ENCODE data around the gene P2RX6. TPM values are rescaled to one million over a fixed set of nuclear protein-coding genes. Genes with fewer than 3 reads are reported as not detected.
A peak's percentile ranks its signal among the peaks of the same experiment; 100 is the strongest.
"Not testable (repeated sequence)": the region's sequence is repeated elsewhere in the genome, so short reads cannot be mapped to it uniquely, and the experiment has no call there.

The P2RX6 gene
- total RNA-seq, 5 donors from 2014 or later (not counting 1 experiment from before 2014, with no cell fraction given): 0.29 to 1.6 (median 1.0) TPM

GRCh38 chr22:21045585-21046294 is 30.8 kb downstream of the P2RX6 start, which contains the start of gene LRRC74B:
Gene LRRC74B, plus strand, starts transcription at chr22:21045946. Its CDS starts 41 bp downstream, at chr22:21045987.
- ChIA-PET POLR2A (no interaction called here), CTCF (no interaction called here)
- H3K27me3 ChIP-seq (replicated peaks in 1 of 2; ENCODE audit: control insufficient read depth in 2 of 2, extremely low read depth in 1 of 2, insufficient read depth in 2 of 2, low read length in 1 of 2): peaks cover 0 to 45% of the 10 kb centered on the region in 2 experiments

GRCh38 chr22:21047035-21047661 is 32.2 kb downstream of the P2RX6 start:
- Histone ChIP-seq H3K36me3 (ENCODE audit: control insufficient read depth in 2 of 2, extremely low read depth in 1 of 2, insufficient read depth in 1 of 2, low read length in 1 of 2) (no peaks in the 10 kb centered on the region), H3K4me1 (ENCODE audit: control insufficient read depth in 1 of 2, extremely low read depth in 1 of 2, insufficient read depth in 2 of 2, low read length in 2 of 2) (peaks cover 0 to 27% of the 10 kb centered on the region in 2 experiments), H3K9me3 (no peaks in the 10 kb centered on the region), H3K27me3 (replicated peaks in 1 of 2; ENCODE audit: control insufficient read depth in 2 of 2, extremely low read depth in 1 of 2, insufficient read depth in 2 of 2, low read length in 1 of 2) (peaks cover 0 to 41% of the 10 kb centered on the region in 2 experiments), H3K4me3 (ENCODE audit: control insufficient read depth in 1 of 2, extremely low read depth in 1 of 2, low read length in 1 of 2) (no peak overlapping the region), H3K27ac (ENCODE audit: low read length) (no peak overlapping the region)
- ATAC-seq (replicated peaks in 1 of 4): no peak
- 93% methylated on average over 12 of the region's 14 CpGs for WGBS (ENCODE audit: insufficient coverage)
- H3K27me3 Mint-ChIP-seq: peaks cover 18 to 33% of the 10 kb centered on the region in 2 donors
- CTCF ChIA-PET: no interaction called here
- no peaks in the 10 kb centered on the region for H3K36me3 Mint-ChIP-seq
- H3K4me1 Mint-ChIP-seq: peaks cover 20 to 30% (median 29%) of the 10 kb centered on the region in 3 donors
- H3K4me3 Mint-ChIP-seq: no peak overlapping the region
- no peak for DNase-seq
- no peaks in the 10 kb centered on the region for H3K9me3 Mint-ChIP-seq
- no peak overlapping the region for H3K27ac Mint-ChIP-seq
- POLR2A ChIA-PET: interaction anchor here in 1 of 2 donors (0.6 kb wide), 1 partner anchor 974 kb away, joined by 3 read pairs; no protein-coding TSS in a partner anchor

More at GRCh38 chr22:21045585-21046294, 30.8 kb downstream of the P2RX6 start, which contains the start of gene LRRC74B:
- Mint-ChIP-seq H3K36me3 (no peaks in the 10 kb centered on the region), H3K27ac (peak within 1 kb of the TSS; percentile 5 to 23), H3K9me3 (no peaks in the 10 kb centered on the region), H3K4me3 (peak within 1 kb of the TSS; percentile 39 to 70 (median 63)), H3K27me3 (peaks cover 21 to 35% of the 10 kb centered on the region in 2 donors), H3K4me1 (peaks cover 20 to 30% (median 22%) of the 10 kb centered on the region in 3 donors)
- H3K4me3 ChIP-seq (ENCODE audit: control insufficient read depth in 1 of 2, extremely low read depth in 1 of 2, low read length in 1 of 2): peak within 1 kb of the TSS; percentile 10 to 47
- ATAC-seq (replicated peaks in 1 of 4) (peak; percentile 72 to 97 (median 93)), DNase-seq (peak; percentile 14 to 75 (median 61))
- WGBS (ENCODE audit: insufficient coverage): 4% methylated on average over 42 of the region's 47 CpGs
- H3K4me1 ChIP-seq (ENCODE audit: control insufficient read depth in 1 of 2, extremely low read depth in 1 of 2, insufficient read depth in 2 of 2, low read length in 2 of 2): peaks cover 0 to 27% of the 10 kb centered on the region in 2 experiments
- no peak within 1 kb of the TSS for H3K27ac ChIP-seq (ENCODE audit: low read length)
- H3K36me3 ChIP-seq (ENCODE audit: control insufficient read depth in 2 of 2, extremely low read depth in 1 of 2, insufficient read depth in 1 of 2, low read length in 1 of 2): no peaks in the 10 kb centered on the region
- no peaks in the 10 kb centered on the region for H3K9me3 ChIP-seq

DNA sequence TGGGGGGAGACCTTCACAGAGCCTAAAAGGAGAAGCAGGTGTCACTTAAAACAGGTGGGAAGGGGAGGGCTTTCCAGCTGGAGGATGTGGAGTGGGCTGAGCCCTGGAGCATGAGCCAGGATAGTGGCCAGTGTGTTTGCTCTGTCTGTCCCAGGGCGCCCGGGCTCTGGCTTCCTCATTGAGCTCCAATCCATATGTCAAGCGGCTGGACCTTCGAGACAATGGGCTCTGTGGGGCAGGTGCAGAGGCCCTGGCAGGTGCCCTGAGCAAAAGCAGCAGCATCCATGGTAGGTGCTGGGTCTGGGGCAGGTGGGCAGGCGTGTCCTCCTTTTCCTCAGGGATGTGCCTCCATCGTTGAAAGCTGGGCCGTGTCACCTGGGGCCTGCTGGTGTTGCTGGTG is 32.8 kb downstream of the P2RX6 start:
- 53% methylated on average over 3 of the region's 7 CpGs for WGBS (ENCODE audit: insufficient coverage)
- ATAC-seq (replicated peaks in 1 of 4) (no peak), DNase-seq (no peak)
- Histone ChIP-seq H3K9me3 (no peaks in the 10 kb centered on the region), H3K27ac (ENCODE audit: low read length) (no peak overlapping the region), H3K4me3 (ENCODE audit: control insufficient read depth in 1 of 2, extremely low read depth in 1 of 2, low read length in 1 of 2) (no peak overlapping the region), H3K27me3 (replicated peaks in 1 of 2; ENCODE audit: control insufficient read depth in 2 of 2, extremely low read depth in 1 of 2, insufficient read depth in 2 of 2, low read length in 1 of 2) (peaks cover 0 to 36% of the 10 kb centered on the region in 2 experiments), H3K36me3 (ENCODE audit: control insufficient read depth in 2 of 2, extremely low read depth in 1 of 2, insufficient read depth in 1 of 2, low read length in 1 of 2) (no peaks in the 10 kb centered on the region), H3K4me1 (ENCODE audit: control insufficient read depth in 1 of 2, extremely low read depth in 1 of 2, insufficient read depth in 2 of 2, low read length in 2 of 2) (peaks cover 0 to 27% of the 10 kb centered on the region in 2 experiments)
- Mint-ChIP-seq H3K27ac (no peak overlapping the region), H3K4me1 (peaks cover 20 to 29% (median 29%) of the 10 kb centered on the region in 3 donors), H3K36me3 (no peaks in the 10 kb centered on the region), H3K27me3 (peaks cover 15 to 28% of the 10 kb centered on the region in 2 donors), H3K9me3 (no peaks in the 10 kb centered on the region), H3K4me3 (no peak overlapping the region)
- ChIA-PET CTCF (interaction anchor here (0.6 kb wide), 2 partner anchors 27 to 45 kb away, joined by 3 to 4 read pairs; no protein-coding TSS in a partner anchor), POLR2A (interaction anchor here in 1 of 2 donors (0.5 kb wide), 1 partner anchor 284 kb away, joined by 3 read pairs; no protein-coding TSS in a partner anchor)

- POLR2A ChIA-PET: not testable (repeated sequence)
- H3K27me3 Mint-ChIP-seq: peaks cover 8 to 21% of the 10 kb centered on the region in 2 donors
Observed at GRCh38 chr22:21048448-21048847, 33.5 kb downstream of the P2RX6 start.

GRCh38 chr22:21048965-21049364 is 34.0 kb downstream of the P2RX6 start:
- H3K4me3 ChIP-seq (ENCODE audit: control insufficient read depth in 1 of 2, extremely low read depth in 1 of 2, low read length in 1 of 2); POLR2A ChIA-PET; H3K9me3 ChIP-seq; H3K27ac ChIP-seq (ENCODE audit: low read length); H3K4me3 Mint-ChIP-seq; H3K9me3 Mint-ChIP-seq; H3K36me3 Mint-ChIP-seq; ATAC-seq (replicated peaks in 1 of 4); H3K27ac Mint-ChIP-seq; DNase-seq; CTCF ChIA-PET; H3K36me3 ChIP-seq (ENCODE audit: control insufficient read depth in 2 of 2, extremely low read depth in 1 of 2, insufficient read depth in 1 of 2, low read length in 1 of 2): not testable (repeated sequence)
- peaks cover 3 to 16% of the 10 kb centered on the region in 2 donors for H3K27me3 Mint-ChIP-seq
- peaks cover 14 to 21% (median 17%) of the 10 kb centered on the region in 3 donors for H3K4me1 Mint-ChIP-seq
- WGBS (ENCODE audit: insufficient coverage): no CpG with 5 or more reads among the region's 12 CpGs
- Histone ChIP-seq H3K4me1 (ENCODE audit: control insufficient read depth in 1 of 2, extremely low read depth in 1 of 2, insufficient read depth in 2 of 2, low read length in 2 of 2) (peaks cover 0 to 21% of the 10 kb centered on the region in 2 experiments), H3K27me3 (replicated peaks in 1 of 2; ENCODE audit: control insufficient read depth in 2 of 2, extremely low read depth in 1 of 2, insufficient read depth in 2 of 2, low read length in 1 of 2) (peaks cover 0 to 31% of the 10 kb centered on the region in 2 experiments)

More at GRCh38 chr22:21048448-21048847, 33.5 kb downstream of the P2RX6 start:
- H3K4me1 ChIP-seq (ENCODE audit: control insufficient read depth in 1 of 2, extremely low read depth in 1 of 2, insufficient read depth in 2 of 2, low read length in 2 of 2): peaks cover 0 to 26% of the 10 kb centered on the region in 2 experiments
- H3K9me3 ChIP-seq; H3K4me3 ChIP-seq (ENCODE audit: control insufficient read depth in 1 of 2, extremely low read depth in 1 of 2, low read length in 1 of 2); H3K36me3 Mint-ChIP-seq; H3K9me3 Mint-ChIP-seq; H3K4me3 Mint-ChIP-seq; H3K27ac Mint-ChIP-seq; H3K27ac ChIP-seq (ENCODE audit: low read length); ATAC-seq (replicated peaks in 1 of 4); H3K36me3 ChIP-seq (ENCODE audit: control insufficient read depth in 2 of 2, extremely low read depth in 1 of 2, insufficient read depth in 1 of 2, low read length in 1 of 2); DNase-seq: not testable (repeated sequence)
- peaks cover 0 to 36% of the 10 kb centered on the region in 2 experiments for H3K27me3 ChIP-seq (replicated peaks in 1 of 2; ENCODE audit: control insufficient read depth in 2 of 2, extremely low read depth in 1 of 2, insufficient read depth in 2 of 2, low read length in 1 of 2)
- peaks cover 16 to 22% (median 22%) of the 10 kb centered on the region in 3 donors for H3K4me1 Mint-ChIP-seq
- WGBS (ENCODE audit: insufficient coverage): no CpG with 5 or more reads among the region's 5 CpGs
- CTCF ChIA-PET: interaction anchor here in 1 of 2 donors (0.6 kb wide), 1 partner anchor 27 kb away, joined by 3 read pairs; no protein-coding TSS in a partner anchor

- WGBS (ENCODE audit: insufficient coverage): 64% methylated on average over 4 of the region's 9 CpGs
- no peak overlapping the region for H3K4me3 Mint-ChIP-seq
- no peaks in the 10 kb centered on the region for H3K36me3 Mint-ChIP-seq
- Histone ChIP-seq H3K4me1 (ENCODE audit: control insufficient read depth in 1 of 2, extremely low read depth in 1 of 2, insufficient read depth in 2 of 2, low read length in 2 of 2) (peaks cover 7 to 10% of the 10 kb centered on the region in 2 experiments), H3K27ac (ENCODE audit: low read length) (no peak overlapping the region), H3K4me3 (ENCODE audit: control insufficient read depth in 1 of 2, extremely low read depth in 1 of 2, low read length in 1 of 2) (no peak overlapping the region), H3K9me3 (no peaks in the 10 kb centered on the region), H3K36me3 (ENCODE audit: control insufficient read depth in 2 of 2, extremely low read depth in 1 of 2, insufficient read depth in 1 of 2, low read length in 1 of 2) (no peaks in the 10 kb centered on the region), H3K27me3 (replicated peaks in 1 of 2; ENCODE audit: control insufficient read depth in 2 of 2, extremely low read depth in 1 of 2, insufficient read depth in 2 of 2, low read length in 1 of 2) (peaks cover 0 to 23% of the 10 kb centered on the region in 2 experiments)
- H3K27ac Mint-ChIP-seq: no peak overlapping the region
- ATAC-seq (replicated peaks in 1 of 4) (no peak), DNase-seq (no peak)
- H3K4me1 Mint-ChIP-seq: peaks cover 12 to 18% (median 14%) of the 10 kb centered on the region in 3 donors
- H3K27me3 Mint-ChIP-seq: peaks cover 0 to 1% of the 10 kb centered on the region in 2 donors
- H3K9me3 Mint-ChIP-seq: no peaks in the 10 kb centered on the region
- ChIA-PET CTCF (no interaction called here), POLR2A (no interaction called here)
Observed at GRCh38 chr22:21051145-21051830, 36.3 kb downstream of the P2RX6 start.
